MM.1S (cell line): ENCODE data around the gene MST1.

Source experiments
- DNase-seq: peaks from one replicate; pipeline ENCODE4 v3.0.0-alpha.2; 2015
- H2AFZ ChIP-seq: fragments of 300-600 bp; sonication (generic); 2 replicates; pipeline ENCODE4 v1.6.0; 2016; ENCODE audit warnings: antibody characterized with exemption, low read length
- H3F3A ChIP-seq: fragments of 300-600 bp; sonication (generic); 2 replicates; pipeline ENCODE4 v1.6.1; 2016; ENCODE audit warnings: mild to moderate bottlenecking, antibody characterized with exemption, low read length, moderate library complexity, mixed read lengths; ENCODE audit not compliant: insufficient read depth
- H3K27ac ChIP-seq: fragments of 300-600 bp; sonication (generic); 2 replicates; pipeline ENCODE4 v1.5.1; 2016; ENCODE audit warnings: mild to moderate bottlenecking, low read length
- H3K27me3 ChIP-seq: fragments of 300-600 bp; sonication (generic); replicated peaks from 2 replicates; pipeline ENCODE4 v1.6.0; 2016; ENCODE audit warnings: low read length; ENCODE audit not compliant: insufficient read depth
- H3K36me3 ChIP-seq: fragments of 300-600 bp; sonication (generic); replicated peaks from 2 replicates; pipeline ENCODE4 v1.6.1; 2016; ENCODE audit warnings: mild to moderate bottlenecking, low read length, mixed read lengths; ENCODE audit not compliant: insufficient read depth
- H3K4me1 ChIP-seq: fragments of 300-600 bp; sonication (generic); 2 replicates; pipeline ENCODE4 v1.6.1; 2016; ENCODE audit warnings: low read length, mixed read lengths
- H3K4me2 ChIP-seq: fragments of 300-600 bp; sonication (generic); 2 replicates; pipeline ENCODE4 v1.6.0; 2016; ENCODE audit warnings: low read depth, low read length
- H3K4me3 ChIP-seq: fragments of 300-600 bp; sonication (generic); 2 replicates; pipeline ENCODE4 v1.5.1; 2016; ENCODE audit warnings: low read length, mixed read lengths
- H3K79me2 ChIP-seq: fragments of 300-600 bp; sonication (generic); 2 replicates; pipeline ENCODE4 v1.6.1; 2016; ENCODE audit warnings: mixed run types, low read length, mixed read lengths
- H3K9ac ChIP-seq: fragments of 300-600 bp; sonication (generic); 2 replicates; pipeline ENCODE4 v1.6.1; 2016; ENCODE audit warnings: low read length, mixed read lengths
- H3K9me2 ChIP-seq: fragments of 300-600 bp; sonication (generic); replicated peaks from 2 replicates; pipeline ENCODE4 v1.6.1; 2016; ENCODE audit warnings: mild to moderate bottlenecking, low read length, mixed read lengths; ENCODE audit not compliant: insufficient read depth
- H3K9me3 ChIP-seq: fragments of 300-600 bp; sonication (generic); replicated peaks from 2 replicates; pipeline ENCODE4 v1.6.1; 2016; ENCODE audit warnings: mild to moderate bottlenecking, low read length, mixed read lengths; ENCODE audit not compliant: insufficient read depth
- H4K20me1 ChIP-seq: fragments of 300-600 bp; sonication (generic); 2 replicates; pipeline ENCODE4 v1.6.1; 2016; ENCODE audit warnings: mild to moderate bottlenecking, low read length, moderate library complexity, mixed read lengths; ENCODE audit not compliant: insufficient read depth
- CTCF ChIP-seq: fragments of 300-600 bp; sonication (generic); IDR thresholded peaks from 2 replicates; pipeline ENCODE4 v1.5.1; 2016; ENCODE audit warnings: antibody characterized with exemption, low read length, mixed read lengths
- EZH2 ChIP-seq: fragments of 300-600 bp; sonication (generic); optimal IDR thresholded peaks from 2 replicates; pipeline ENCODE3; 2017; ENCODE audit warnings: low read depth, mild to moderate bottlenecking, antibody characterized with exemption, low read length, mixed read lengths
- EZH2phosphoT487 ChIP-seq: fragments of 300-600 bp; sonication (generic); IDR thresholded peaks from 2 replicates; pipeline ENCODE4 v1.6.1; 2018; ENCODE audit warnings: antibody characterized with exemption, low read length

MST1 gene

GRCh38 chr3:49724586-49724985, 35.3 kb upstream of the MST1 start:
- Histone ChIP-seq H3K4me3 (peak overlapping the region; percentile 99), H3K9ac (peak overlapping the region; percentile 100), H4K20me1 (no peaks in the 10 kb centered on the region), H3K9me2 (no peaks in the 10 kb centered on the region), H3K27ac (peak overlapping the region; percentile 99), H3K4me1 (peaks cover 14% of the 10 kb centered on the region), H3K4me2 (peak overlapping the region; percentile 96), H3K27me3 (no peaks in the 10 kb centered on the region), H3K9me3 (no peaks in the 10 kb centered on the region), H3F3A (peaks cover 16% of the 10 kb centered on the region), H3K36me3 (no peaks in the 10 kb centered on the region), H2AFZ (peak overlapping the region; percentile 76; the same call in 1 of the 2 replicates), H3K79me2 (peaks cover 29% of the 10 kb centered on the region)
- no peak for TF ChIP-seq CTCF
- TF ChIP-seq EZH2phosphoT487, result no peak
- no peak for TF ChIP-seq EZH2
- peak; percentile 60 for DNase-seq

- no peaks in the 10 kb centered on the region for H3K27me3 ChIP-seq
- H2AFZ ChIP-seq, result peak within 1 kb of the TSS; percentile 87
- peaks cover 14% of the 10 kb centered on the region for H3K4me1 ChIP-seq
- H3K79me2 ChIP-seq, result peaks cover 29% of the 10 kb centered on the region
- TF ChIP-seq EZH2 (no peak), EZH2phosphoT487 (no peak), CTCF (no peak)
- no peaks in the 10 kb centered on the region for H3K9me3 ChIP-seq
- H3K9me2 ChIP-seq, result no peaks in the 10 kb centered on the region
- no peaks in the 10 kb centered on the region for H4K20me1 ChIP-seq
- peak within 1 kb of the TSS; percentile 99 for H3K27ac ChIP-seq
- peak within 1 kb of the TSS; percentile 99 for H3K4me3 ChIP-seq
- peaks cover 16% of the 10 kb centered on the region for H3F3A ChIP-seq
- peak within 1 kb of the TSS; percentile 100 for H3K9ac ChIP-seq
- H3K36me3 ChIP-seq, result no peaks in the 10 kb centered on the region
- H3K4me2 ChIP-seq, result peak within 1 kb of the TSS; percentile 96
- DNase-seq, result peak; percentile 97
Measured at GRCh38 chr3:49723628-49724551, 34.6 kb upstream of the MST1 start, which contains the start of gene GMPPB. Gene GMPPB, minus strand, starts transcription at chr3:49723951. Its CDS starts 225 bp downstream, at chr3:49723726.

- H4K20me1 ChIP-seq, result no peaks in the 10 kb centered on the region
- H3K9ac ChIP-seq, result peak overlapping the region; percentile 100
- peak overlapping the region; percentile 87 for H2AFZ ChIP-seq
- H3K27ac ChIP-seq, result peak overlapping the region; percentile 99
- H3K4me2 ChIP-seq, result peak overlapping the region; percentile 79
- TF ChIP-seq EZH2, result no peak
- TF ChIP-seq CTCF, result no peak
- no peak for TF ChIP-seq EZH2phosphoT487
- peak overlapping the region; percentile 99 for H3K4me3 ChIP-seq
- no peaks in the 10 kb centered on the region for H3K27me3 ChIP-seq
- peaks cover 14% of the 10 kb centered on the region for H3K4me1 ChIP-seq
- H3K9me3 ChIP-seq, result no peaks in the 10 kb centered on the region
- peaks cover 16% of the 10 kb centered on the region for H3F3A ChIP-seq
- H3K9me2 ChIP-seq, result no peaks in the 10 kb centered on the region
- peaks cover 29% of the 10 kb centered on the region for H3K79me2 ChIP-seq
- peak; percentile 73 for DNase-seq
- no peaks in the 10 kb centered on the region for H3K36me3 ChIP-seq
Measured at GRCh38 chr3:49723296-49723627, 34.0 kb upstream of the MST1 start.
